DOHH2 (cell line): Measurements from ENCODE around the gene DAP.

Experiments
- H3F3A ChIP-seq: fragments of 200-600 bp; sonication (generic), shearing (Covaris generic); 2 replicates; pipeline ENCODE4 v1.6.0; 2016; ENCODE audit warnings: antibody characterized with exemption, mild to moderate bottlenecking; ENCODE audit not compliant: control insufficient read depth, insufficient read depth
- H3K27ac ChIP-seq: fragments of 200-600 bp; sonication (generic); 2 replicates; pipeline ENCODE4 v1.5.1; 2014; ENCODE audit warnings: low read depth, mild to moderate bottlenecking, low read length, moderate library complexity
- H3K27me3 ChIP-seq: fragments of 200-600 bp; sonication (generic); 2 replicates; pipeline ENCODE4 v1.6.1; 2014; ENCODE audit warnings: mild to moderate bottlenecking, low read length, mixed read lengths; ENCODE audit not compliant: control insufficient read depth
- H3K36me3 ChIP-seq: fragments of 200-600 bp; sonication (generic); 2 replicates; pipeline ENCODE4 v1.6.1; 2014; ENCODE audit warnings: mild to moderate bottlenecking, low read length, moderate library complexity, mixed read lengths; ENCODE audit not compliant: control insufficient read depth
- H3K4me1 ChIP-seq: fragments of 200-600 bp; sonication (generic); 2 replicates; pipeline ENCODE4 v1.6.1; 2014; ENCODE audit warnings: mild to moderate bottlenecking, low read length, mixed read lengths; ENCODE audit not compliant: control insufficient read depth
- H3K4me2 ChIP-seq: fragments of 200-600 bp; sonication (generic); 2 replicates; pipeline ENCODE4 v1.6.0; 2014; ENCODE audit warnings: mild to moderate bottlenecking, low read length, moderate library complexity
- H3K4me3 ChIP-seq: fragments of 200-600 bp; sonication (generic); 2 replicates; pipeline ENCODE4 v1.5.1; 2014; ENCODE audit warnings: mild to moderate bottlenecking, low read length, mixed read lengths
- H3K79me2 ChIP-seq: fragments of 200-600 bp; sonication (generic); 2 replicates; pipeline ENCODE4 v1.6.1; 2014; ENCODE audit warnings: mild to moderate bottlenecking, low read length, mixed read lengths; ENCODE audit not compliant: control insufficient read depth
- H3K9me2 ChIP-seq: fragments of 200-600 bp; sonication (generic); replicated peaks from 2 replicates; pipeline ENCODE4 v1.6.1; 2014; ENCODE audit warnings: mild to moderate bottlenecking, low read length, mixed read lengths; ENCODE audit not compliant: control insufficient read depth
- H3K9me3 ChIP-seq: fragments of 200-600 bp; sonication (generic); 2 replicates; pipeline ENCODE4 v1.6.1; 2014; ENCODE audit warnings: antibody characterized with exemption, low read length, mixed read lengths; ENCODE audit not compliant: control insufficient read depth, insufficient read depth
- H4K20me1 ChIP-seq: fragments of 200-600 bp; sonication (generic); 2 replicates; pipeline ENCODE4 v1.6.0; 2014; ENCODE audit warnings: low read depth, mild to moderate bottlenecking, antibody characterized with exemption, low read length, moderate library complexity; ENCODE audit not compliant: control insufficient read depth, insufficient read depth
- EZH2phosphoT487 ChIP-seq: fragments of 200-600 bp; sonication (generic); IDR thresholded peaks from 2 replicates; pipeline ENCODE4 v1.6.1; 2017; ENCODE audit warnings: borderline replicate concordance, mild to moderate bottlenecking, antibody characterized with exemption, low read length, moderate library complexity, mixed read lengths
- TF ChIP-seq, protein P1 (sequence below): fragments of 200-600 bp; sonication (generic); IDR thresholded peaks from one replicate; pipeline ENCODE4 v1.5.1; 2014; ENCODE audit warnings: antibody characterized with exemption, mild to moderate bottlenecking, low read depth, low read length; ENCODE audit not compliant: poor library complexity, severe bottlenecking

DAP gene

DNA sequence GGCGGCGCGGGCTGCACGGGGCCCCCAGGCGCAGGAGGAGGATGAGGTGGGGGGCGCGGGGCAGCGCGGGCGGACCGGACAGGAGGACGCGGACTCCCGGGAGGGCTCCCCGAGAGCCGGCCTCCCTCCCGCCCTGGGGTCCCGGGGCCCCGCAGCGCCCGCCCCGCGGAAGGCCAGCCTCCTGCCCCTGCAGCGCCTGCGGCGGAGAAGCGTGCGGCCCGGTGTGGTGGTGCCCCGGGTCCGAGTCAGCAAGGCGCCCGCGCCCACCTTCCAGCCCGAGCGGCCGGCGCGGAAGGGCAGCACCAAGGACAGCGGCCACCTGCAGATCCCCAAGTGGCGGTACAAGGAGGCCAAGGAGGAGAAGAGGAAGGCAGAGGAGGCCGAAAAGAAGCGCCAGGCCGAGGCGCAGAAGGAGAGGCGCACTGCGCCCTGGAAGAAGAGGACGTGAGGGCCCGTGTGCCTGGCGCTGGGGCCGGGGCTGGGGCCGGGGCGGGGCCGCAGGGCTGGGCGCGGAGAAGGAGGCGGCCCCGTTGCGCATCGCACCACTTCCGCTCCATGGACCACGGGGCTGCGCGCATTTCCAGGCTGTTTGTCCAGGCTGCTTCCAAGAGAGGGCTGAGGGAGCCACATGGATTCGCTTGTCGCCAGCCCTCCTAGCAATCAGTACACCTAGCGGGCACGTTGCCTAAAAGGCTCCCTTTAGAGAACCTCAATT lies 111.2 kb downstream of the DAP start:
- Histone ChIP-seq H3K79me2 (no peaks in the 10 kb centered on the region), H3F3A (no peaks in the 10 kb centered on the region), H3K4me2 (no peak overlapping the region), H3K9me2 (no peaks in the 10 kb centered on the region), H3K9me3 (no peaks in the 10 kb centered on the region), H3K4me3 (no peak overlapping the region), H3K4me1 (peaks cover 8% of the 10 kb centered on the region), H3K27ac (no peak overlapping the region), H3K36me3 (no peaks in the 10 kb centered on the region), H4K20me1 (no peaks in the 10 kb centered on the region), H3K27me3 (no peaks in the 10 kb centered on the region)
- TF ChIP-seq, protein P1, sequence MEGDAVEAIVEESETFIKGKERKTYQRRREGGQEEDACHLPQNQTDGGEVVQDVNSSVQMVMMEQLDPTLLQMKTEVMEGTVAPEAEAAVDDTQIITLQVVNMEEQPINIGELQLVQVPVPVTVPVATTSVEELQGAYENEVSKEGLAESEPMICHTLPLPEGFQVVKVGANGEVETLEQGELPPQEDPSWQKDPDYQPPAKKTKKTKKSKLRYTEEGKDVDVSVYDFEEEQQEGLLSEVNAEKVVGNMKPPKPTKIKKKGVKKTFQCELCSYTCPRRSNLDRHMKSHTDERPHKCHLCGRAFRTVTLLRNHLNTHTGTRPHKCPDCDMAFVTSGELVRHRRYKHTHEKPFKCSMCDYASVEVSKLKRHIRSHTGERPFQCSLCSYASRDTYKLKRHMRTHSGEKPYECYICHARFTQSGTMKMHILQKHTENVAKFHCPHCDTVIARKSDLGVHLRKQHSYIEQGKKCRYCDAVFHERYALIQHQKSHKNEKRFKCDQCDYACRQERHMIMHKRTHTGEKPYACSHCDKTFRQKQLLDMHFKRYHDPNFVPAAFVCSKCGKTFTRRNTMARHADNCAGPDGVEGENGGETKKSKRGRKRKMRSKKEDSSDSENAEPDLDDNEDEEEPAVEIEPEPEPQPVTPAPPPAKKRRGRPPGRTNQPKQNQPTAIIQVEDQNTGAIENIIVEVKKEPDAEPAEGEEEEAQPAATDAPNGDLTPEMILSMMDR, result no peak
- TF ChIP-seq EZH2phosphoT487, result no peak

DNA sequence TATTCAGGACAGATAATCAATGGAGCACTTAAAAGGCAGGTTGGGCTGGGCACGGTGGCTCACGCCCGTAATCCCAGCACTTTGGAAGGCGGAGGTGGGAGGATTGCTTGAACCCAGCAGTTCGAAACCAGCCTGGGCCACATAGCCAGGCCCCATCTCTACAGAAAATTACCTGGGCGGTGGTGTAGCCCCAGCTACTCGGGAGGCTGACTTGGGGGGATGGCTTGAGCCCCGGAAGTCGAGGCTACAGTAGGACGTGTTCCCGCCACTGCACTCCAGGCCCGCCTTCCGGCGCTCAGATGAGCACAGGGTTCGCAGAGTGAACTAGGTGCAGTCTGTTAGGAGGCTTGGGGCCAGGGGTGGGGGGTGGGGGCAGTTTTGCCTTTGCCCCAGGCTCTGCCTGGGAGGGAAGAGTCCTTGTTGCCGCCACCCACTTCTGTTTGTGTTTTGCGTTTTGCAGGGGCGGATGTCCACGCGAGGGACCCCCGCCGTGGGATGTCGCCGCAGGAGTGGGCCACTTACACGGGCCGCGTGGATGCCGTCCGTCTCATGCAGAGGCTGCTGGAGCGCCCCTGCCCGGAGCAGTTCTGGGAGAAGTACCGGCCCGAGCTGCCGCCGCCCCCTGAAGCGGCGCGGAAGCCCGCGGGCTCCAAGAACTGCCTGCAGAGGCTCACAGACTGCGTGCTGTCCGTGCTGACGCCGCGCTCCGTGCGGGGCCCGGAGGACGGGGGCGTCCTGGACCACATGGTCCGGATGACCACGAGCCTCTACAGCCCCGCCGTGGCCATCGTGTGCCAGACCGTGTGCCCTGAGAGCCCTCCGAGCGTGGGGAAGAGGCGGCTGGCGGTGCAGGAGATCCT lies 112.0 kb downstream of the DAP start:
- H3K4me2 ChIP-seq, result no peak overlapping the region
- no peaks in the 10 kb centered on the region for H3K79me2 ChIP-seq
- no peaks in the 10 kb centered on the region for H3K27me3 ChIP-seq
- no peaks in the 10 kb centered on the region for H3F3A ChIP-seq
- peaks cover 10% of the 10 kb centered on the region for H3K4me1 ChIP-seq
- H3K36me3 ChIP-seq, result no peaks in the 10 kb centered on the region
- no peak for TF ChIP-seq EZH2phosphoT487
- TF ChIP-seq, protein P1, result no peak
- no peak overlapping the region for H3K27ac ChIP-seq
- no peak overlapping the region for H3K4me3 ChIP-seq
- no peaks in the 10 kb centered on the region for H4K20me1 ChIP-seq
- H3K9me2 ChIP-seq, result no peaks in the 10 kb centered on the region
- no peaks in the 10 kb centered on the region for H3K9me3 ChIP-seq

DNA sequence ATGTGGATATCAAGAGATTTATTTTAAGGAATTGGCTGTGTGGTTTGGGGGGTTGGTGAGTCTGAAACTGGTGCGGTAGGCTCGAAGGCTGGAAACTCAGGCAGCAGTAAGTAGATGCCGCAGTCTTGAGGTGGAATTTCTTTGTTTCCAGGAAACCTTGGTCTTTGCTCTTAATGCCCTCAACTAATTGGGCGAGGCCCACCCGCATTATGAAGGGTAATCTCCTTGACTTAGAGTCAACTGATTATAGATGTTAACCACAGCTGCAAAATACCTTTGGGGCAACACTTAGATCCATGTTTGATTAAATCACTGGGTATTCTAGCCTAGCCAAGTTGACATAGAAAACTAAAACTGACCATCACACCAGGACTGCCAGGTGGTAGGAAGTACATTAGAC lies 113.4 kb downstream of the DAP start:
- no peak overlapping the region for H3K27ac ChIP-seq
- no peak for TF ChIP-seq EZH2phosphoT487
- TF ChIP-seq, protein P1, result no peak
- H3K79me2 ChIP-seq, result no peaks in the 10 kb centered on the region
- H3K4me1 ChIP-seq, result peaks cover 10% of the 10 kb centered on the region
- no peak overlapping the region for H3K4me2 ChIP-seq
- H4K20me1 ChIP-seq, result no peaks in the 10 kb centered on the region
- no peaks in the 10 kb centered on the region for H3K27me3 ChIP-seq
- no peaks in the 10 kb centered on the region for H3F3A ChIP-seq
- H3K4me3 ChIP-seq, result no peak overlapping the region
- no peaks in the 10 kb centered on the region for H3K9me3 ChIP-seq
- H3K9me2 ChIP-seq, result no peaks in the 10 kb centered on the region
- no peaks in the 10 kb centered on the region for H3K36me3 ChIP-seq
